Neural progenitor cell (in vitro differentiated cells): Measurements from ENCODE around the gene RFX1. TPM values are rescaled to one million over a fixed set of nuclear protein-coding genes. Genes with fewer than 3 reads are reported as not detected.
"Not testable (repeated sequence)": the region's sequence is repeated elsewhere in the genome, so short reads cannot be mapped to it uniquely, and the experiment has no call there.

ENCODE experiments used
- DNase-seq: peaks from one replicate; pipeline ENCODE4 v3.0.0-alpha.2; 2016; ENCODE audit warnings: low spot score
- H2AFZ ChIP-seq: fragments of 200-600 bp; sonication (generic); replicated peaks from 2 replicates; pipeline ENCODE4 v1.6.1; 2016; ENCODE audit warnings: antibody characterized with exemption
- H3F3A ChIP-seq: fragments of 200-600 bp; sonication (generic); 2 replicates; pipeline ENCODE4 v1.6.1; 2016; ENCODE audit warnings: antibody characterized with exemption, low read depth
- H3K27ac ChIP-seq: fragments of 200-600 bp; sonication (generic); 2 replicates; pipeline ENCODE4 v1.5.1; 2016; ENCODE audit warnings: mild to moderate bottlenecking
- H3K27me3 ChIP-seq: fragments of 200-600 bp; sonication (generic); 2 replicates; pipeline ENCODE4 v1.6.1; 2016; ENCODE audit warnings: mild to moderate bottlenecking, moderate library complexity
- H3K36me3 ChIP-seq: fragments of 200-600 bp; sonication (generic); 2 replicates; pipeline ENCODE4 v1.5.1; 2016
- H3K4me1 ChIP-seq: fragments of 200-600 bp; sonication (generic); 2 replicates; pipeline ENCODE4 v1.6.1; 2016; ENCODE audit warnings: mixed run types
- H3K4me2 ChIP-seq: fragments of 200-600 bp; sonication (generic); 2 replicates; pipeline ENCODE4 v1.6.1; 2016
- H3K4me3 ChIP-seq: fragments of 200-600 bp; sonication (generic); 2 replicates; pipeline ENCODE4 v1.5.1; 2016
- H3K79me2 ChIP-seq: fragments of 200-600 bp; sonication (generic); 2 replicates; pipeline ENCODE4 v1.6.1; 2016; ENCODE audit warnings: low read depth
- H3K9ac ChIP-seq: fragments of 200-600 bp; sonication (generic); 2 replicates; pipeline ENCODE4 v1.6.1; 2016
- H3K9me3 ChIP-seq: fragments of 200-600 bp; sonication (generic); 2 replicates; pipeline ENCODE4 v1.5.1; 2016; ENCODE audit warnings: low read depth
- H4K20me1 ChIP-seq: fragments of 200-600 bp; sonication (generic); 2 replicates; pipeline ENCODE4 v1.6.1; 2016; ENCODE audit warnings: low read depth
- H3K27ac Mint-ChIP-seq: 3 replicates; pipeline ENCODE4 v1.8.0; 2021; ENCODE audit warnings: mixed read lengths
- H3K27me3 Mint-ChIP-seq: 2 replicates; pipeline ENCODE4 v1.8.0; 2022; ENCODE audit warnings: low read depth, mild to moderate bottlenecking, inconsistent platforms, moderate library complexity, mixed read lengths; ENCODE audit not compliant: insufficient read depth
- H3K36me3 Mint-ChIP-seq: 3 replicates; pipeline ENCODE4 v1.8.0; 2021; ENCODE audit warnings: mixed read lengths
- H3K4me1 Mint-ChIP-seq: 3 replicates; pipeline ENCODE4 v1.8.0; 2021; ENCODE audit warnings: mixed read lengths
- H3K4me3 Mint-ChIP-seq: 3 replicates; pipeline ENCODE4 v1.8.0; 2021; ENCODE audit warnings: mild to moderate bottlenecking, moderate library complexity, mixed read lengths
- H3K9me3 Mint-ChIP-seq: 3 replicates; pipeline ENCODE4 v1.8.0; 2020; ENCODE audit warnings: mixed read lengths
- EZH2 ChIP-seq: fragments of 200-600 bp; sonication (generic); IDR thresholded peaks from 2 replicates; pipeline ENCODE4 v1.6.1; 2017; ENCODE audit warnings: antibody characterized with exemption, mild to moderate bottlenecking, moderate library complexity
- EZH2phosphoT487 ChIP-seq: fragments of 200-600 bp; sonication (generic); IDR thresholded peaks from 2 replicates; pipeline ENCODE4 v1.6.1; 2017; ENCODE audit warnings: antibody characterized with exemption
- total RNA-seq: library from RNA; depleted of rRNA; stranded (reverse); fragments of >200 nt; gene quantifications from 2 replicates; pipeline ENCODE4 v1.2.3, GENCODE V29; 2015; ENCODE audit warnings: low replicate concordance
- TF ChIP-seq, protein P1 (sequence below): fragments of 200-600 bp; sonication (generic); IDR thresholded peaks from 2 replicates; pipeline ENCODE4 v1.5.1; 2017; ENCODE audit warnings: antibody characterized with exemption, mild to moderate bottlenecking

Gene RFX1
- total RNA-seq, 1 donor from 2014 or later: 1.0 TPM

DNA sequence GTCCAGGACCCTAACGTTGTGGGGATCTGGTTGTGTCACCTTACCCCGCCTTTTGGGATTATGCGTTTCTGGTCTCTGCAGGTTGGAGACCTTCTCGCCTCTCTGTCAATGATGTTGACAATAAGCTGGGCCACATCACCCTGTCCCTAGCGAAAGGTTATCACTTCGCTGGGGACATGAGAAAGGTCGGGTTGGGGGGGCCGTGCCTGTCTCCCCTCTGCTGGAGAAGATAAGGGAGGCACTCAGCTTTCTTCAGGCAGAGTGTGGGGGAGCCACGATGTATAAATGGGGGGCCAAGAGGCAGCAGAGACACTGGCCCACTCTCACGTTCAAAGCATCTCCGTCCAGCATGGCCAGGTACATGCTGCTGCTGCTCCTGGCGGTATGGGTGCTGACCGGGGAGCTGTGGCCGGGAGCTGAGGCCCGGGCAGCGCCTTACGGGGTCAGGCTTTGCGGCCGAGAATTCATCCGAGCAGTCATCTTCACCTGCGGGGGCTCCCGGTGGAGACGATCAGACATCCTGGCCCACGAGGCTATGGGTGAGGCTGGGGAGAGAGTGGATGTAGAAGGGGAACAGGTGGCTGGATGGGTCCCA, 21.8 kb upstream of the RFX1 start, which contains the start of gene RLN3:
RLN3 (plus strand) TSS at position 293 of the 595 bp plus-strand sequence; CDS start at position 350, 57 bp downstream.
- no peaks in the 10 kb centered on the region for H4K20me1 ChIP-seq
- TF ChIP-seq EZH2phosphoT487: no peak
- TF ChIP-seq, protein P1, sequence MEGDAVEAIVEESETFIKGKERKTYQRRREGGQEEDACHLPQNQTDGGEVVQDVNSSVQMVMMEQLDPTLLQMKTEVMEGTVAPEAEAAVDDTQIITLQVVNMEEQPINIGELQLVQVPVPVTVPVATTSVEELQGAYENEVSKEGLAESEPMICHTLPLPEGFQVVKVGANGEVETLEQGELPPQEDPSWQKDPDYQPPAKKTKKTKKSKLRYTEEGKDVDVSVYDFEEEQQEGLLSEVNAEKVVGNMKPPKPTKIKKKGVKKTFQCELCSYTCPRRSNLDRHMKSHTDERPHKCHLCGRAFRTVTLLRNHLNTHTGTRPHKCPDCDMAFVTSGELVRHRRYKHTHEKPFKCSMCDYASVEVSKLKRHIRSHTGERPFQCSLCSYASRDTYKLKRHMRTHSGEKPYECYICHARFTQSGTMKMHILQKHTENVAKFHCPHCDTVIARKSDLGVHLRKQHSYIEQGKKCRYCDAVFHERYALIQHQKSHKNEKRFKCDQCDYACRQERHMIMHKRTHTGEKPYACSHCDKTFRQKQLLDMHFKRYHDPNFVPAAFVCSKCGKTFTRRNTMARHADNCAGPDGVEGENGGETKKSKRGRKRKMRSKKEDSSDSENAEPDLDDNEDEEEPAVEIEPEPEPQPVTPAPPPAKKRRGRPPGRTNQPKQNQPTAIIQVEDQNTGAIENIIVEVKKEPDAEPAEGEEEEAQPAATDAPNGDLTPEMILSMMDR: no peak
- TF ChIP-seq EZH2: no peak
- no peak within 1 kb of the TSS for H3K4me2 ChIP-seq
- H3K4me1 Mint-ChIP-seq: peaks cover 12% of the 10 kb centered on the region
- H3F3A ChIP-seq: peaks cover 21% of the 10 kb centered on the region
- H3K27me3 Mint-ChIP-seq: peaks cover 6% of the 10 kb centered on the region
- DNase-seq: no peak
- peaks cover 10% of the 10 kb centered on the region for H3K4me1 ChIP-seq
- H3K9me3 Mint-ChIP-seq: no peaks in the 10 kb centered on the region
- no peaks in the 10 kb centered on the region for H3K9me3 ChIP-seq
- H3K4me3 ChIP-seq: no peak within 1 kb of the TSS
- no peaks in the 10 kb centered on the region for H3K79me2 ChIP-seq
- H3K36me3 ChIP-seq: no peaks in the 10 kb centered on the region
- peak within 1 kb of the TSS; percentile 75 for H3K27ac Mint-ChIP-seq
- no peaks in the 10 kb centered on the region for H3K36me3 Mint-ChIP-seq
- no peak within 1 kb of the TSS for H3K9ac ChIP-seq
- H3K27me3 ChIP-seq: peaks cover 24% of the 10 kb centered on the region
- H3K27ac ChIP-seq: no peak within 1 kb of the TSS
- no peak within 1 kb of the TSS for H3K4me3 Mint-ChIP-seq
- H2AFZ ChIP-seq: no peak within 1 kb of the TSS

DNA sequence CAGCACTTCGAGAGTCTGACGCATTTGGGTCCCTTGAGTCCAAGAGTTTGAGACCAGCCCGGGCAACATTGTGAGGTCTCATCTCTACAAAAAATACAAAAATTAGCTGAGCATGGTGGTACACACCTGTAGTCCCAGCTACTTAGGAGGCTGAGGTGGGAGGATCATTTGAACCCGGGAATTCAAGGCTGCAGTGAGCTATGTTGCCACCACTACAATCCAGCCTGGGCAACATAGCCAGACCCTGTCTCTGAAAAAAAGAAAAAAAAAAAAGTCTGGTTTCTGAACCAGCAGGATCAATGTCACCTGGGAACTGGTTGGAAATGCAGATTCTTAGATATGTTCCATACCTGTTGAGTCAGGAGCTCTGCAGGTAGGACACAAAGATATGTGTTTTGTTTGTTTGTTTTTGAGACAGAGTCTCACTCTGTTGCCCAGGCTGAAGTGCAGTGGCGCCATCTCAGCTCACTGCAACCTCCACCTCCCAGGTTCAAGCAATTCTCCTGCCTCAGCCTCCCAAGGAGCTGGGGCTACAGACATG, 20.6 kb upstream of the RFX1 start:
- H3K27ac ChIP-seq, H3K9me3 ChIP-seq, H3K4me1 ChIP-seq, H3K36me3 ChIP-seq, H3K27me3 Mint-ChIP-seq, H3K9ac ChIP-seq, H3K4me3 ChIP-seq, H2AFZ ChIP-seq, H3K4me2 ChIP-seq, H4K20me1 ChIP-seq, H3K36me3 Mint-ChIP-seq, H3K4me3 Mint-ChIP-seq, DNase-seq, H3K27ac Mint-ChIP-seq, H3K9me3 Mint-ChIP-seq, H3K79me2 ChIP-seq: not testable (repeated sequence)
- peaks cover 17% of the 10 kb centered on the region for H3K4me1 Mint-ChIP-seq
- Histone ChIP-seq H3F3A (peaks cover 28% of the 10 kb centered on the region), H3K27me3 (peaks cover 16% of the 10 kb centered on the region)

DNA sequence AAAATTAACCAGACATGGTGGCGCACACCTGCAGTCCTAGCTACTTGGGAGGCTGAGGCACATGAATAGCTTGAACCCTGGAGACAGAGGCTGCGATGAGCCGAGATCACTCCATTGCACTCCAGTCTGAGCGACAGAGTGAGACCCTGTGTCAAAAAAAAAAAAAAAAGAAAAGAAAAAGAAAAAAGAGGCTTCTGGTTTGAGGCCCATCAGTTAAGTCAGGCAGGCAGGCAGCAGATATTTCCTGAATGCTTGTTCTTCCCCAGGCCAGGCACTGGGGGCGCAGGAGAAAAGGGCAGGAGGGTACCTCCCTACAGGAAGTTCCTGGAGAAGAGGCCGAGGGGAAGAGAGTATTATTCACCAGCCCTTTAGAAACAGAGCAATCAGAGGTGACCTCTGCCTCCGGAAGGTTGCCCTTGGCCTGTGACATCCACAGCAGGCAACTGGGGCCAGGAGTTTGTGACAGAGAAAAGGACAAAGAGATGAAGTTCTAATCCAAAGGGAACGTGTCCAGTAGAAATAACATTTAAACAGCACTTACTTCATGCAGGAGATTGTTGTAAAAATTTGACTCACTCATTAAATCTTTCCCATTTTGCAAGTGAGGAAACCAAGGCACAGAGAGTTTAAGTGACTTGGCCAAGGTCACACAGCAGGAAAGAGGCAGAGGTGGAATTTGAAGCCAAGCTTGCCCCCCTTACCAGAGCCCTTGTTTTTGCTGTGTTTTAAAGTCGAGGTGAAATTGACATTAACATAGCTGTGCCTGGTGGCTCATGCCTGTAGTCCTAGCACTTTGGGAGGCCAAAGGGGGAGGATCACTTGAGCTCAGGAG, 17.5 kb upstream of the RFX1 start:
- no peaks in the 10 kb centered on the region for H3K9me3 Mint-ChIP-seq
- Histone ChIP-seq H3K79me2 (no peaks in the 10 kb centered on the region), H3K4me1 (peaks cover 4% of the 10 kb centered on the region), H3K9ac (no peak overlapping the region), H3F3A (peaks cover 29% of the 10 kb centered on the region), H3K4me2 (no peak overlapping the region), H3K36me3 (no peaks in the 10 kb centered on the region), H2AFZ (peak overlapping the region; percentile 86), H3K27ac (no peak overlapping the region), H3K27me3 (no peaks in the 10 kb centered on the region), H3K9me3 (no peaks in the 10 kb centered on the region), H3K4me3 (no peak overlapping the region), H4K20me1 (no peaks in the 10 kb centered on the region)
- H3K27me3 Mint-ChIP-seq: peaks cover 14% of the 10 kb centered on the region
- peak overlapping the region; percentile 59 for H3K27ac Mint-ChIP-seq
- no peak overlapping the region for H3K4me3 Mint-ChIP-seq
- TF ChIP-seq EZH2: no peak
- TF ChIP-seq, protein P1: peak; percentile 66
- H3K4me1 Mint-ChIP-seq: peaks cover 15% of the 10 kb centered on the region
- peak; percentile 74 for DNase-seq
- H3K36me3 Mint-ChIP-seq: no peaks in the 10 kb centered on the region
